ENCODE data around the gene PSPC1.
"Not testable (repeated sequence)": the region's sequence is repeated elsewhere in the genome, so short reads cannot be mapped to it uniquely, and the experiment has no call there.

Gene PSPC1

DNA sequence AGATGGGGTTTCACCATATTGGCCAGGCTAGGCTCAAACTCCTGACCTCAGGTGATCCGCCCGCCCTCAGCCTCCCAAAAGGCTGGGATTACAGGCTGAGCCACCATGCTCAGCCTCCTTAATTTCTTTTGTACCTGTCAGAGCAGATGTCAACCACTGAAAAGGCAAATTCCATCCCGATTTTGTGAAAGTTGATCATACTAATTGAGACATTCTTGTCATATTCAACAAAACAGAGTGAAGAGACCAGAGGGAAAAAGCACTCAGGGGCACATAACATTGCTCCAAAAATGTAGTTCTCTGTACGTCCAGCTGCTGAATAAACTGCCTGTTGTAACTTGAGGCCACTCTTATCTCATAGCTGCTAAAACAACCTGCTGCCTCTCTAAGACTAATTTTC is 27.4 kb upstream of the PSPC1 start:
- Histone ChIP-seq H4K20me1 (peaks cover 0 to 6% (median 0%) of the 10 kb centered on the region in 11 experiments; a peak in 1 of 22 replicates), H3K4me3 (no peak overlapping the region), H3K9me3 (replicated peaks in 1 of 11) (peaks cover 0 to 12% (median 6%) of the 10 kb centered on the region in 11 experiments; a peak in 9 of 22 replicates), H3K36me3 (peaks cover 6 to 53% (median 26%) of the 10 kb centered on the region in 11 experiments; a peak in 14 of 22 replicates), H3K27me3 (no peaks in the 10 kb centered on the region), H3K9ac (no peak overlapping the region), H3K27ac (no peak overlapping the region), H3K4me1 (peaks cover 0 to 14% (median 0%) of the 10 kb centered on the region in 10 experiments; a peak in 4 of 20 replicates), H3K4me2 (no peak overlapping the region)
- TF ChIP-seq Cebpa-rat (IDR thresholded peaks at IDR 0.05) = no peak

DNA sequence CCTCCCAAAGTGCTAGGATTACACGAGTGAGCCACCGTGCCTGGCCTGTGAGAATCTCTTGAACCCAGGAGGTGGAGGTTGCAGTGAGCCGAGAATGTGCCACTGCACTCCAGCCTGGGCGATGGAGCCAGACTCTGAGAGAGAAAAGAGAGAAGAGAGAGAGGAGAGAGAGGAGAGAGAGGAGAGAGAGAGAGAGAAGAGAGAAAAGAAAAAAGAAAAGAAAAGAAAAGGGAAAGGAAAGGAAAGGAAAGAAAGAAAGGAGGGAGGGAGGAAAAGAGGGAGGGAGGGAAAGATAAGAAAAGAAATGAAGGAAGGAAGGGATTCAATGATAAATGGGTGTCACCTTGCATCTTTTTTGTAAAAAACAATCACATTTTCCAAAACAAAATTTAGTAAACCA is 23.0 kb upstream of the PSPC1 start:
- Histone ChIP-seq H3K4me2 (no peak overlapping the region), H3K36me3 (peaks cover 0 to 20% (median 7%) of the 10 kb centered on the region in 11 experiments; a peak in 6 of 22 replicates), H3K4me3 (no peak overlapping the region), H3K9me3 (replicated peaks in 1 of 11) (no peaks in the 10 kb centered on the region), H3K27me3 (no peaks in the 10 kb centered on the region), H3K27ac (no peak overlapping the region), H3K4me1 (no peaks in the 10 kb centered on the region), H4K20me1 (no peaks in the 10 kb centered on the region; a peak in 1 of 22 replicates), H3K9ac (no peak overlapping the region)
- no peak for TF ChIP-seq Cebpa-rat (IDR thresholded peaks at IDR 0.05)

DNA sequence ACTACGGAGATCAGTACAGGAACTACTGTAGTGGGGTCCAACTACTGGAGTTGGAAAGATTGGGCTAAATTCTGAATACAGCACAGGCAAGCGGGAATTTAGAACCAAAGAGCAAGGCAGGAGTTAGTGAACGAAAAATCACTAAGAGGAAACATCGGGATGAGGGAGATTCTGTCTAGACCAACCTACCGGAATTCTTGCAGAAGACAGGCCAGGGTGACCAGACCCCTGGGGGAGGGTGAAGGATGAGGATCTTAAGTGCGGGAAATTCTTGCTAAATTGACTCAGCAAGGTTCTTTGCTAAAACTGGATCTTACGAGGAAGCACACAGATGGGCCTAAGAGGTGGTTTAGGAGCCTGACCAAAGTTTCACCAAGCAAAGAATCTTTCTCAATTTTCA is 13.2 kb upstream of the PSPC1 start:
- Histone ChIP-seq H3K4me1 (peaks cover 26 to 56% (median 37%) of the 10 kb centered on the region in 10 experiments), H3K9me3 (replicated peaks in 1 of 11) (peaks cover 0 to 4% (median 0%) of the 10 kb centered on the region in 11 experiments; a peak in 1 of 22 replicates), H3K4me2 (peak overlapping the region in 5 of 11 experiments; percentile 1 to 86 (median 81); a peak in 8 of 22 replicates), H3K27ac (peak overlapping the region in 9 of 11 experiments; percentile 27 to 95 (median 91); a peak in 18 of 22 replicates), H3K36me3 (peaks cover 0 to 5% (median 0%) of the 10 kb centered on the region in 11 experiments; a peak in 4 of 22 replicates), H3K9ac (no peak overlapping the region), H3K4me3 (no peak overlapping the region), H3K27me3 (no peaks in the 10 kb centered on the region), H4K20me1 (no peaks in the 10 kb centered on the region)
- no peak for TF ChIP-seq Cebpa-rat (IDR thresholded peaks at IDR 0.05)

DNA sequence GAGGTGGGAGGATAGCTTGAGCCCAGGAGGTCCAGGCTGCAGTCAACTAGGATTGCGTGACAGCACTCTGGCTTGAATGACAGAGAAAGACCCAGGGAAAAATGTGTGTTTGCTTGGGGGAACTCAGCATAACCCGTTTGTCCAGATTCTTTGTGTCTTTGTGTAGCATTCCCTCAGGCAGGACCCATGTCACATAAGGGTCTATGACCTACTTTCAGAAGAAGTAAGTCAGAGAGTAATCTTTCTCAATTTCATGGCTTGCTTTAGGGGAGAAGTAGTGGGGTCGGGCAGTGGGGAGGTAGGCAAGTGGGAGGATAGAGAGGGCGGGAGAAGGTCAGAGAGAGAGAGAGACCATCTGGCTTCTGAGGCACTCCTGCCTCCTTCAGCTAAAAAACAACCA is 11.9 kb upstream of the PSPC1 start:
- H3K27me3 ChIP-seq = no peaks in the 10 kb centered on the region
- peak overlapping the region in 10 of 11 experiments; percentile 64 to 96 (median 92); a peak in 21 of 22 replicates for H3K27ac ChIP-seq
- peak overlapping the region in 9 of 11 experiments; percentile 73 to 86 (median 79); a peak in 19 of 22 replicates for H3K9ac ChIP-seq
- no peak for TF ChIP-seq Cebpa-rat (IDR thresholded peaks at IDR 0.05)
- H3K9me3 ChIP-seq (replicated peaks in 1 of 11) = peaks cover 0 to 4% (median 0%) of the 10 kb centered on the region in 11 experiments; a peak in 1 of 22 replicates
- peaks cover 0 to 5% (median 0%) of the 10 kb centered on the region in 11 experiments; a peak in 4 of 22 replicates for H3K36me3 ChIP-seq
- no peaks in the 10 kb centered on the region for H4K20me1 ChIP-seq
- peaks cover 26 to 60% (median 38%) of the 10 kb centered on the region in 10 experiments for H3K4me1 ChIP-seq
- H3K4me2 ChIP-seq = peak overlapping the region; percentile 63 to 87 (median 81)
- H3K4me3 ChIP-seq = no peak overlapping the region

DNA sequence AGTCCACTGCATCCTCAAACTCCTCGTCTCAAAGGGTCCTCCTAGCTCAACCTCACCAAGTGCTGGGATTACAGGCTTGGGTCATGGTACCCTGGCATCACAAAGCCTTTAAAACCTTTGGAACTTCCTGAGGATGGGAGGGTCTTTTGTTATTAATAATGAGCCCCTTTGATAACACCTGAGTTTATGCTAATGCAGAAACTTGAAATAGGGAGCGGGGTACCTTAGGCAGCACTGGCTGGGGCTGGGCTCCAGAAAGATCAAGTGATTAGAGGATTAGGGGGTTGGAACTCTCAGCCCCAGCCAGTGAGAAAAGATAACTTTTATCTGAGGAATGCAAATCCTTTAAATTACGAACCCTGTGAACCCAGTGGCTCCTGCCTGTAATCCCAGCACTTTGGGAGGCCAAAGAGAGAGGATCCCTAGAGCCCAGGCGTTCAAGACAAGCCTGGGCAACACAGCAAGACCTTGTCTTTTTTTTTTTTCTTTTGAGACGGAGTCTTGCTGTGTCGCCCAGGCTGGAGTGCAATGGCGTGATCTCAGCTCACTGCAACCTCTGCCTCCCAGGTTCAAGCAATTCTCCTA is 9.3 kb upstream of the PSPC1 start:
- Histone ChIP-seq H3K27me3 (no peaks in the 10 kb centered on the region), H3K4me1 (peaks cover 26 to 60% (median 38%) of the 10 kb centered on the region in 10 experiments), H3K36me3 (peaks cover 0 to 2% (median 0%) of the 10 kb centered on the region in 11 experiments; a peak in 3 of 22 replicates), H4K20me1 (no peaks in the 10 kb centered on the region), H3K4me2 (peak overlapping the region in 4 of 11 experiments; percentile 1 to 86 (median 84); a peak in 4 of 22 replicates), H3K9me3 (replicated peaks in 1 of 11) (peaks cover 0 to 4% (median 0%) of the 10 kb centered on the region in 11 experiments; a peak in 1 of 22 replicates), H3K9ac (no peak overlapping the region), H3K27ac (peak overlapping the region in 8 of 11 experiments; percentile 4 to 95 (median 92); a peak in 14 of 22 replicates), H3K4me3 (no peak overlapping the region)
- no peak for TF ChIP-seq Cebpa-rat (IDR thresholded peaks at IDR 0.05)

DNA sequence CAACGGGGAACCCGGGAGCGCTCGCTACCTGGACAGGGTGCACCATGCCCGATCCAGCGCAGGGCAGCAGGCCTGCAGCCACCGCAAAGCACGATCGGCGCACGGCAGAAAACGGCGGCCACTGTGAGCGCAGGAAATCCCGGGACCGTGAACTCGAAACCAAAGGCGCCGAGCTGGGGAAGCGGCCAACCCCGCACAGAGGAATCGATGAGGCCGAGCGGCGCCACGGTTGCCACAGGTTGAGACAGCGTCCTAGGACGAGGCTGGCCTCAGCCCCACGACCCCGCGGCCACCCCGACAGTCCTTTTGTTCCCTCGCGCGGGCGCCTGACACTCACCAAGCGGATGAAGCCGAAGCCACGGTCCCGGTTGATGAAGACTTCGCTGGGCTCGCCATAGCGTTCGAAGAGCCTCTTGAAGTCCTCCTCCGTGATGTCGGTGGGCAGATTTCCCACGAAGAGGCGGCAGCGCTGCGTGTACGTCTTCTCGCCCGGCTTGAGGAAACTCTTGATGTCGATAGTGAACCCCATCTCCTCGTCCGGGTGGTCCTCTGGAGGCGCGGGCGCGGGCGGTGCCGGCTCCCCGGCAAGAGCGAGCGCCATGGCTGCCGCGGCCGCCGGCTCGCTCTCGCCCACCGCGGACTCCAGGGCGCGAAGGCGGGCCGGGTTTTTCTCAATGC is 557 bp downstream of the PSPC1 start:
- Histone ChIP-seq H3K27ac (peak overlapping the region; percentile 93 to 100 (median 98)), H3K9me3 (replicated peaks in 1 of 11) (peaks cover 0 to 24% (median 14%) of the 10 kb centered on the region in 11 experiments; a peak in 15 of 22 replicates), H3K4me3 (peak overlapping the region; percentile 79 to 98 (median 95)), H3K9ac (peak overlapping the region; percentile 93 to 100 (median 99)), H4K20me1 (peaks cover 8 to 28% (median 23%) of the 10 kb centered on the region in 11 experiments; a peak in 20 of 22 replicates), H3K36me3 (peaks cover 0 to 21% (median 16%) of the 10 kb centered on the region in 11 experiments; a peak in 19 of 22 replicates), H3K27me3 (no peaks in the 10 kb centered on the region), H3K4me1 (peaks cover 3 to 12% (median 6%) of the 10 kb centered on the region in 10 experiments; a peak in 11 of 20 replicates), H3K4me2 (peak overlapping the region; percentile 49 to 90 (median 77))
- no peak for TF ChIP-seq Cebpa-rat (IDR thresholded peaks at IDR 0.05)

DNA sequence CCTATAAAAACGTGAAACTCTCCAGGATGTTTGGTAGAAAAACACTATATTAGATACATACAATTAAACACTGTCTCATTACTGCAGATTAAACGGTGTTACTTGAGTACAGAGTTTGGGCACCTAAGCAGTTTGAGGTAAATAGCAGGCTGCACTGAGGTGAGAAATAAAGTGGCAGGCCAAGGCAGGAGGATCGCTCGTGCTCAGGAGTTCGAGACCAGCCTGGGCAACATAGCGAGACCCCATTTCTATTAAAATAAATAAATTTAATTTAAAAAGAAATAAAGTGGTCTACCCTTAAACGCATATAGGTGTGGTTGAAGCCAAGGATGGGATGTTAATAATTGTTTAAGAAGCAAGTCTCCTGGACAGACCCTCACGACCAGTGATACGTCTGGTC is 1.2 kb downstream of the PSPC1 start:
- peak overlapping the region; percentile 93 to 100 (median 99) for H3K9ac ChIP-seq
- peaks cover 3 to 13% (median 7%) of the 10 kb centered on the region in 10 experiments; a peak in 12 of 20 replicates for H3K4me1 ChIP-seq
- H3K9me3 ChIP-seq (replicated peaks in 1 of 11) = peaks cover 0 to 24% (median 14%) of the 10 kb centered on the region in 11 experiments; a peak in 15 of 22 replicates
- peaks cover 0 to 27% (median 21%) of the 10 kb centered on the region in 11 experiments; a peak in 19 of 22 replicates for H3K36me3 ChIP-seq
- H3K27ac ChIP-seq = peak overlapping the region; percentile 93 to 100 (median 98); a peak in 21 of 22 replicates
- H3K4me3 ChIP-seq = peak overlapping the region; percentile 79 to 98 (median 95)
- peaks cover 14 to 34% (median 30%) of the 10 kb centered on the region in 11 experiments; a peak in 21 of 22 replicates for H4K20me1 ChIP-seq
- H3K4me2 ChIP-seq = peak overlapping the region; percentile 49 to 90 (median 77)
- no peak for TF ChIP-seq Cebpa-rat (IDR thresholded peaks at IDR 0.05)
- H3K27me3 ChIP-seq = no peaks in the 10 kb centered on the region

DNA sequence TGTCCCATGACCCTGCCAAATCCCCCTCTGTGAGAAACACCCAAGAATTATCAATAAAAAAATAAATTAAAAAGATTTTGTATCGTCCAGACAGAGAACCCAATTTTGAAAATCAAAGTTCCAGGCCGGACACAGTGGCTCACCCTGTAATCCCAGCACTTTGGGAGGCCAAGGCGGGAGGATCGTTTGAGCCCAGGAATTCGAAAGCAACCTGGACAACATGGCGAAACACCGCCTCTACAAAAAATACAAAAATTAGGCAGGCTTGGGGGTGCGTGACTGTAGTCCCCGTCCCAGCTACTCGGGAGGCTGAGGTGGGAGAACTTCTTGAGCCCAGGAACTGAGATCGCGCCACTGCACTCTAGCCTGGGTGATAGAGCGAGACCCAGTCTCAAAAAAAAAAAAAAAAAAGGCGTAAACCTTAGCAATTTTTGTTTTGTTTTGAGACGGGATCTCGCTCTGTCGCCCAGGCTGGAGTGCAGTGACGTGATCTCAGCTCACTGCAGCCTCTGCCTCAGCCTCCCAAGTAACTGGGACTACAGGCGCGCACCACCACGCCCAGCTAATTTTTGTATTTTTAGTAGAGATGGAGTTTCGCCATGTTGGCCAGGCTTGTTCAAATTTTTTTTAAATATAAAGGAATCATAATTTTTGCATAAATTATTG is 1.9 kb downstream of the PSPC1 start:
- H4K20me1 ChIP-seq = peaks cover 21 to 41% (median 36%) of the 10 kb centered on the region in 11 experiments; a peak in 21 of 22 replicates
- H3K4me1 ChIP-seq = peaks cover 9 to 20% (median 12%) of the 10 kb centered on the region in 10 experiments; a peak in 15 of 20 replicates
- H3K9ac ChIP-seq = peak overlapping the region; percentile 93 to 100 (median 99)
- H3K9me3 ChIP-seq (replicated peaks in 1 of 11) = peaks cover 0 to 24% (median 14%) of the 10 kb centered on the region in 11 experiments; a peak in 15 of 22 replicates
- peaks cover 0 to 34% (median 28%) of the 10 kb centered on the region in 11 experiments; a peak in 20 of 22 replicates for H3K36me3 ChIP-seq
- H3K27ac ChIP-seq = peak overlapping the region in 10 of 11 experiments; percentile 93 to 100 (median 98); a peak in 17 of 22 replicates
- peak overlapping the region; percentile 49 to 90 (median 77) for H3K4me2 ChIP-seq
- H3K27me3 ChIP-seq = not testable (repeated sequence)
- peak overlapping the region; percentile 79 to 98 (median 95) for H3K4me3 ChIP-seq

All from BLaER1 treated with 17β-estradiol and CSF1 and Interleukin-3, amounts not matched to agents 10 nM and 100 nM (cell line).